Mucosa of descending colon (tissue), 3 donors: Measurements from ENCODE around the gene TXNL1. TPM values are rescaled to one million over a fixed set of nuclear protein-coding genes. Genes with fewer than 3 reads are reported as not detected.

Source experiments
- ATAC-seq: fragments of 200-7000 bp; cut with Tn5 transposase; one replicate; pipeline ENCODE4 v1.9.1; 2020; ENCODE audit warnings: mild to moderate bottlenecking, moderate library complexity
- DNase-seq, 3 donors: peaks; one replicate each; pipeline ENCODE4 v3.0.0-alpha.2; 2020
- H3K36me3 ChIP-seq: fragments of 200-600 bp; one replicate; pipeline ENCODE4 v1.8.0; 2021; ENCODE audit warnings: low read depth, mild to moderate bottlenecking
- H3K4me1 ChIP-seq: fragments of 200-600 bp; one replicate; pipeline ENCODE4 v1.8.0; 2021; ENCODE audit warnings: low read depth, mild to moderate bottlenecking
- H3K4me3 ChIP-seq: fragments of 200-600 bp; one replicate; pipeline ENCODE4 v1.8.0; 2021; ENCODE audit warnings: mild to moderate bottlenecking
- H3K9me3 ChIP-seq: fragments of 200-600 bp; one replicate; pipeline ENCODE4 v1.8.0; 2021; ENCODE audit warnings: mild to moderate bottlenecking
- intact Hi-C, 2 donors: fragments of 100-400 bp; cut with DNase I in 1 of 2; cut with micrococcal nuclease in 1 of 2; formaldehyde crosslinking; loops; one replicate each; pipeline versions ENCODE4 v1.11.0 to v1.11.1; 2022; cut with DNase I, micrococcal nuclease
- total RNA-seq, 3 donors: library from RNA; stranded (reverse); fragmentation: NEBNext Ultra II Directional in 2 of 3; extraction: Animal tissue kit (Norgen Biotek cat#: 25700) in 2 of 3; gene quantifications; one replicate each; pipeline versions ENCODE4 v1.2.1 to v1.2.4, GENCODE V29; 2021 to 2023
- TF ChIP-seq, protein P1 (sequence below): fragments of 200-600 bp; IDR thresholded peaks from one replicate; pipeline ENCODE4 v1.8.0; 2022; ENCODE audit warnings: antibody characterized with exemption, mild to moderate bottlenecking
- donor health status: DM: no; HTN: no; CAD: no; lungs with moderate emphysema.
- donor health status: DM: no; HTN: no; CAD: no.
- donor health status: DM: no; HTN: yes; CAD: no.

TXNL1 gene
- total RNA-seq, 3 donors from 2014 or later, result 51.0 to 62.0 (median 55.5) TPM

DNA sequence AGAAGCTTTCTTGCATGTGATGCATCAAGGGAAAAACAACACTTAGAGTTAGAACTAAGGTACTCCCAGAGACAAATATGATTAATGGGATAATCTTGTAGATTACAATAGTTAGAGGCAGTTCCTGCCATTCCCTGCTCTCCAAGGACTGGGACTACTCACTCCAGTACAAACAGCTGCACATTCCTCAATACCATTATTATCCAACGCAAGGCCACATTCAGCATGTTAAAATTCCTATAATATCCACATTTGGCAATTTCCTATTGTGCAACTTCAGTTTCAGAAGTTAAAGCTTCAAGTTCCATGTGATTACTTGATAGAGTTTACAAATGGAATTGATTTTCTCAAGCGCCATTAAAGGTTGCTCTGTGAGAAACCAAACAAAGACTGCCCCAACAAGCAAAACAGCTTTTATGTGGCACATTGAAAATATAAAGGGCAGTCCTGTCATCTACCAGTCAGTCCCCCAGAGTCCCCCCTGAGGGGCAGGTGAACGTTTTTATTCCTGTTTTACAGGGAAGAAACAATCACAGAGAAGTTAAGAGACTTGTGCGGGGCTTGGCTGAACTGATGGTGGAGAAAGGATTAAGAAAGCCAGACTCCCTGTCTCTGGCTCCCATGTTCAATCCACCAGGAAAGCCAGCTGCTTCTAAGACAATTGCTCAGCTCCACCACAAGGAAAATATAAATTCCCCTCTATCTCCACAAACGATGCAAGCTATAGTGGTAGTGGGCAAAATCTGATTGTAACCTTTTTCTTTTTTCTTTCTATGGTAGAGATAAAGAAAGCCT lies 72.6 kb downstream of the TXNL1 start:
- Histone ChIP-seq H3K9me3 (no peaks in the 10 kb centered on the region), H3K4me3 (no peak overlapping the region), H3K36me3 (no peaks in the 10 kb centered on the region), H3K4me1 (no peaks in the 10 kb centered on the region)
- TF ChIP-seq, protein P1, sequence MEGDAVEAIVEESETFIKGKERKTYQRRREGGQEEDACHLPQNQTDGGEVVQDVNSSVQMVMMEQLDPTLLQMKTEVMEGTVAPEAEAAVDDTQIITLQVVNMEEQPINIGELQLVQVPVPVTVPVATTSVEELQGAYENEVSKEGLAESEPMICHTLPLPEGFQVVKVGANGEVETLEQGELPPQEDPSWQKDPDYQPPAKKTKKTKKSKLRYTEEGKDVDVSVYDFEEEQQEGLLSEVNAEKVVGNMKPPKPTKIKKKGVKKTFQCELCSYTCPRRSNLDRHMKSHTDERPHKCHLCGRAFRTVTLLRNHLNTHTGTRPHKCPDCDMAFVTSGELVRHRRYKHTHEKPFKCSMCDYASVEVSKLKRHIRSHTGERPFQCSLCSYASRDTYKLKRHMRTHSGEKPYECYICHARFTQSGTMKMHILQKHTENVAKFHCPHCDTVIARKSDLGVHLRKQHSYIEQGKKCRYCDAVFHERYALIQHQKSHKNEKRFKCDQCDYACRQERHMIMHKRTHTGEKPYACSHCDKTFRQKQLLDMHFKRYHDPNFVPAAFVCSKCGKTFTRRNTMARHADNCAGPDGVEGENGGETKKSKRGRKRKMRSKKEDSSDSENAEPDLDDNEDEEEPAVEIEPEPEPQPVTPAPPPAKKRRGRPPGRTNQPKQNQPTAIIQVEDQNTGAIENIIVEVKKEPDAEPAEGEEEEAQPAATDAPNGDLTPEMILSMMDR, result no peak
- no peak for DNase-seq
- intact Hi-C loops, result loop anchor here in 1 of 2 donors (10.0 kb wide), 1 partner anchor 701 kb away; no protein-coding TSS in a partner anchor
- ATAC-seq, result no peak

DNA sequence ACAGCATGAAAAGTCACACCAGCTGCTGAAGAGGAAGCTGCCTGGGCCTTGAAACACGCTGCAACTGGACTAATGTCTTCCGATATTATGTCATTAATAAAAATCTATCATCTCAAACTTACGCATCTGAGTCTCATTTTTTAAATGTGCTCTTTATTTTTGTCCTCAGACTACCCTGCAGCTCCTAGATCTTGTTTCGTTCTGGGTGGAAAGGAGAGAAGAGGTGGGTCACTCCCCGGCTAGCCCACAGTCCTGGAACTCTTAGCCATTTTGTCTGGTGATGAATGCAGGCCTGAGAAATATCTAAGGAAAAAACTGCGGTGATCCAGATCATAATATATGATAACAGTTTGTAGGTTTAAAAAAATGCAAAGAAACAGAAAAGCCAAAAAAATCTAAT lies 73.3 kb downstream of the TXNL1 start:
- Histone ChIP-seq H3K36me3 (no peaks in the 10 kb centered on the region), H3K4me3 (no peak overlapping the region), H3K4me1 (no peaks in the 10 kb centered on the region), H3K9me3 (no peaks in the 10 kb centered on the region)
- DNase-seq (no peak), ATAC-seq (no peak)
- intact Hi-C loops, result loop anchor here in 1 of 2 donors (10.0 kb wide), 1 partner anchor 700 kb away; no protein-coding TSS in a partner anchor
- TF ChIP-seq, protein P1, result no peak

DNA sequence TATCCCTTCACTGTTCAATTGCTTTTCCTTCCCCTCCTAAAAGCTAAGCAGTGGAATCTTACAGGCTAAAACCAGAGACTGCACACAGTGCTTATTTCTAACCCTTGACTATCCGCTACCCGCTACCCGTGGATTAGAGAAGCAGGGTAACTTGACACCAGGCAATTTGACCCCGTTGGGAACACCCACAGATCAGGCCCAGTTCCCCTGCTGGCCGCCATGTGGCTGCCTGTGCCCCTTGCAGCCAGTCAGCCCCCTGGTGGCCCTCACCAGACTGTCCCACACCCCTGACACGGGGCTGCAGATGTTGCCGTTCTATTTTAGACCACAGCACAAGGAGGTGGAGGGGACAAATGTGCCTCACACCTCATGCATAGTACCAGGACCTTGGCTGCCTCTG lies 74.8 kb downstream of the TXNL1 start:
- intact Hi-C loops, result loop anchor here in 1 of 2 donors (10.0 kb wide), 1 partner anchor 699 kb away; no protein-coding TSS in a partner anchor
- no peak for ATAC-seq

DNA sequence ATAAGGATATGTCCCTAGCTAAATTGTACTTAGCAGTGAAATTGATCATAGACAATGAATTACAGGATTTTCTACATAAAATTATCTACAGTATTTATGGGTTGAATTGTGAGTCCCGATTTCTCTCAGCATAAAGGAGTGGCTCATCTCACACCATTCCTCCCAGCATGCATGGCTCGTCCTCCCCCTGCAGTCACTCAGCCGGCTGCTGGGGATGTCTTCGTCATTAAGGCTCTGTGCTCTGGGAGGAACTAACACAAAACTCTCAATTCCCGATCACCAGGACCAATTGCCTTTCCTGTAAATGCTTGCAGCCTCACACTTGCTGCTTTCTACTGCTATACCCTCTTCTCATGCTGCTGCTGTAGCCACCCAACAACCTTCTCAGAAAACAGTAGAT lies 75.9 kb downstream of the TXNL1 start:
- TF ChIP-seq, protein P1, result no peak
- DNase-seq (no peak), ATAC-seq (no peak)
- Histone ChIP-seq H3K36me3 (no peaks in the 10 kb centered on the region), H3K9me3 (no peaks in the 10 kb centered on the region), H3K4me1 (no peaks in the 10 kb centered on the region), H3K4me3 (no peak overlapping the region)
- intact Hi-C loops, result loop anchor here in 1 of 2 donors (10.0 kb wide), 1 partner anchor 698 kb away; no protein-coding TSS in a partner anchor

More for the DNA sequence above, 74.8 kb downstream of the TXNL1 start:
- TF ChIP-seq, protein P1, result no peak
- Histone ChIP-seq H3K4me1 (no peaks in the 10 kb centered on the region), H3K9me3 (no peaks in the 10 kb centered on the region), H3K36me3 (no peaks in the 10 kb centered on the region), H3K4me3 (no peak overlapping the region)
- DNase-seq, result no peak

DNA sequence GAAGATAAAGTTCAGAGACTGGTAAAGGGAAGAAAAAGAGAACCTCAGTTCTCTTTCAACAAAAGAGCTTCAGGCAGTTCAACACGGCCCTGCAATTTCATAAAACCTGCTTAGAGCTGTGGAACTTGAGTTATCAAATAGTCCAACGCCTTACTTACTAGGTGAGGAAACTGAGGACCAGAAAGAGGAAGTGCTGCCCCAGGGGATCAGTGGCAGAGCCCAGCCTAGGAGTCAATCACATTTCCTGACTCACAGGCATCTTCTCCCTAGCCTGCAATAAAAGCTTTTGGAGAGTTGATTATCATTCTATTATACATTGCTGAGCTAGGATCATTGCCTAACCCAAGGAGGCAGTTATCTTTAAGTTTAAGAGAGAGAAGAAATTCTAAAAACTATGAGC lies 77.4 kb downstream of the TXNL1 start:
- DNase-seq (no peak), ATAC-seq (no peak)
- Histone ChIP-seq H3K36me3 (no peaks in the 10 kb centered on the region), H3K4me3 (no peak overlapping the region), H3K9me3 (no peaks in the 10 kb centered on the region), H3K4me1 (no peaks in the 10 kb centered on the region)
- TF ChIP-seq, protein P1, result no peak
- intact Hi-C loops, result loop anchor here in 1 of 2 donors (10.0 kb wide), 1 partner anchor 696 kb away; no protein-coding TSS in a partner anchor
